GM19035 (cell line): Measurements from ENCODE around the gene NXPH2.
"Not testable (repeated sequence)": the region's sequence is repeated elsewhere in the genome, so short reads cannot be mapped to it uniquely, and the experiment has no call there.

Source experiments
- ATAC-seq: cut with Tn5 transposase; IDR thresholded peaks from one replicate; pipeline ENCODE4 v1.9.1; 2021; ENCODE audit not compliant: unreplicated experiment

The NXPH2 gene

DNA sequence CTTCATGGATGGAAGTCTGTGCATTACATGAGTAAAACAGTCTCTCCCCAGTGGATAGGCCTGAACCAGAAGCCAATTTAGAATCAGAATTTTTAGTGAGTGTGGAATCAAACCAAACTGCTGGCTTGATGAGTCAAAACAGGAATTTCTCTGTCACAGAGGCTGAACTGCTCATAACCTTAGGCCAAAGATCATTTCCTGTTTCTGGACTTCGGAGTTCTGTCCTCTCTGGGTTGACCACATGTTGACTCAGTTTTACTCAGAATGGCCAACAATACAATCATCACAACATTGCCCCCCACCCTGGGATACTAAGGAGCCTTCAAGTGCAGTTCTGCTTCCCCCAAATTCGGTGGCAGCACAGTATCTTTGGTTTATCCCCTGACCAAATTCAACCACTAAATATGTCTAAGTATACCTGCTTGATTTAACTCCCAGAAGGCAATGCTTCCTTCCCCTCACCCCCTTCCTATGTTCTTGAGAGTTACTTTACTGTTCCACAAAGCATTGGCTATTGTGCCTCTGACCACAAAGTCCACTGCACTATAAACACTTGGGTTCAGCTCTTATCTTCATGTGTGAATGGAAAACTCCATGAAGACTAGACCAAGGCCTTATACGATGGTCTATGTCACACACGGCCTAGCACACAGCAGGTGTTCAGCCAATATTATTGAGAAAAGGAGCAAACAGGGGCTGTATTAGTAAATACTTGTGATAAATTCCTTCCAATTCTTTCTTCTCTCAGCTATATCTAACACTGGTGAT, 67.8 kb downstream of the NXPH2 start:
- ATAC-seq, result peak; percentile 94

DNA sequence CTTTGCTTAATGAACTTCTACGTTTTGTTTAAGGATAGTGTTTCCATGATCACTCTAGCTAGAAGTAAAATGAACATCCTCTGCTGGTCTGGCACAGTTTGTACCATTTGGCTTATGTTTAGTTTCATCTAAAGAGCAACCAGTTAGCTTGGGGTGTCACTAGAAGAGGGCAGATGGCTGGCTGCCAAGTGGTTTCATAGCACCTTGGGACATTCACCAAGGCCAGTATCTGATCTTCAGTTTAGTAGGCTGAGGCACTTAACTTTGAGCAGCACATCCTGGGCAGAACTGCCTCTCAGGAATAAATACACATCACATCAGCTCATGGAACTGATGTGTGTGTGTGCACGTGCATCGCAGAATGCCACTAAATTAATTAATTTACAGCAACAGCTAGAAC, 68.4 kb downstream of the NXPH2 start:
- peak; percentile 32 for ATAC-seq

DNA sequence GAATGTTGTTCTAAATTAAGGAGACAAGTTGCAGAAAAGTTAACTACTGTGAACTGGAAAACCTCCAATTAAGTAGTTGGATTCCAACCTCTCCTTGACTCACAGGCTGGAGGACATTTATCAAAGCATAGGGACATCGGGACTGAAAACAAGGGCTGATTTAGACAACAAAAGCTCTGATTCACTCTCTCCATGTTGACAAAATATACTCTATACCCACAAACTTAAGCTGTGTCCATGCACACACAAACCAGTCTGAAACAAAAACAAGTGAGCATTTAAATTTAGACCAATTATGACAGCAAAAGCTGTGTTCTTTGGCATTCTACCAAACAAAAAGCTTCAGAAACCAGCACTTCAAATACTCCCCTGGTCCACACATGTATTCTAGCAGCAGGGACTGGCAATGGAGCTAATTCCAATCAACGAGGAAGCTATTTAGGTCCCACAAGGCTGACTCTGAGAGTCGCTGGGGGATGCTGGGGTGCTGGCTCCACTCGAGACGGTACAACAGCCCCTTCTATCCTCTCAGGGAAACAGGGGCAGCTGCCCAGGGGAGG, 71.4 kb downstream of the NXPH2 start:
- ATAC-seq, result no peak

DNA sequence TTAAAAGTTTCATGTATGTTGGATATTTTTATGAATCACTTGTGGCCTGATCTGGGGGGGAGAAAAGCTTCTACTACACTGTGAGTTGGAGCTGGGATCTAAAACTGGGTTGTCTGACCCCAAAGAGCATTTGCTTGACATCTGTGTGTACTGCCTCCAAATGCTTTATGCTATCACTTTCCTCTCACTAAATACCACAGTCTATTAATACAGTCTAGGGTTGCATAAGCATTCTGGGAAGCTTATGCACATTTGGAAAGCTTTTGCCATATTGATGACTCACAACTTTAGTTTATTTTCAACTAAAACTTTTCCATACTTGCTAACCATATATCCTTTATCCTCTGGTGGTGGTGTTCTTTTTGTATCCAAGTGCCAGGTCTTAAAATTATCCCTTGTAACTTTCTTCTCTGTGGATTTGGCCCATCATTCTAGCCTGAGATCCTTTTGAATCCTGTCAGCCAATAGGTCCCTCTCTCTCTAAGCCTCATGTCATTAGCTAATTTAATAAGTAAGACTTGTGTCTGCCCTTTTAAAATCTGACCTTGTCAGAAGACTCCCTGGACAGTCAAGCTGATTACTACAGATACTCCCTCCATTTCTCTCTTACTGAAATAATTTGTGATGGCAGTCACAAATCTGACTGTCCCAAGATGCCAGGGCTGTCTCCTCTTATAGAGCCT, 72.7 kb downstream of the NXPH2 start:
- no peak for ATAC-seq

DNA sequence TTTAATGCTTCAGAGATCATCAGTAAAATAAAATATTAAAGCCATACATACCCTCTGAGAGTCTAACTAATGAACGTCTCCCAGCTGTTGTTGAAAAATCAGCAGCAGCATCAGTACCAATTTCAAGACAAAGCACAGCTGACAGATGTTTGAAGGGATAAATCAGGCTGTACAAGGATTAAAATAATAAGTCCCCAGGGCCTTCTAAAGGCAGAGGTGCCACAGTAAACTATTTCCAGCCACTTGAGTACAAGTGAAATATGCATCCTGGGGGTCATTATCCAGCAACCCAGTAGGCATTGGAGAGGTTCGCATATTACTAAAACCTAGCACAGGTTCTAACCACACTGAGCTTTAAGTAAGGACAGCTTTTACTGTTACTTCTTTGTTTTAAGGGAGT, 76.9 kb downstream of the NXPH2 start:
- no peak for ATAC-seq

DNA sequence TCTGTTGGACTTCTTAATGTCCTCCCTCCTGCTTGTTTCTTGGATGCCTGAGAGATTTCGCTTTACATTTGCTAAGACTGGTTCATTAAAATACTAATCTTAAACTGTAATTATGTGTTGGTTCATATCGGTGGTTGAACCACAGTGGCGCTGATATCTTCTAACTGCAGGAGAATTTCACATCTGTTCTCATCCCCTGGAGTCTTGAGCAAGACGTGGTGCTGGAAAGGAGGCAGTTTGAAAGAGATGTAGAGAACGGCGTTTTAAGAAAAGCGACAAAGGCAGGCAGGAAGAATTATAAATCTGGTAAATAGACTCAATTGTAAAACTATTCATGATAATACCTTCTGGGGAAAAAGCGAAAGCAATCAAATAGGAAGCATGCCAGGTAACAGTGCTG, 79.5 kb downstream of the NXPH2 start:
- ATAC-seq, result no peak

DNA sequence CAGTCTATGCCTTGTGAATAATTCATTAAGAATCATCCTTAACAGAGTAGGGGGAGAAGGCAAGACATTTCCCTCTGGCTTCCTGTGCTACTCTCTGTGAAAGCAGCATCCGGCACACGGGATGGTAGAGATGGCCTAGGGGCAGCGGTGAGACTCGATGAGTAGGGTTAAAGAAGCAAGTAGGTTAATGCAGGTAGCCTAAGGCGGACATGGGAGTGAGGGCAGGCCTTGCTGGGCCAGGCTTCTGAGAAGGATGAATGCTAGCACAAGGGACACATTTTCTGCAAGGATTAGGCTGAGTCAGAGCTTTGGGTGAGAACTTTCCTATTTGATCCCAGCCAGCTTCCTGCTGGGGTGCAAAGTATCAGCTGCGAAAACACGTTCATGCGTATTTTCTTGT, 80.8 kb downstream of the NXPH2 start:
- ATAC-seq, result no peak

DNA sequence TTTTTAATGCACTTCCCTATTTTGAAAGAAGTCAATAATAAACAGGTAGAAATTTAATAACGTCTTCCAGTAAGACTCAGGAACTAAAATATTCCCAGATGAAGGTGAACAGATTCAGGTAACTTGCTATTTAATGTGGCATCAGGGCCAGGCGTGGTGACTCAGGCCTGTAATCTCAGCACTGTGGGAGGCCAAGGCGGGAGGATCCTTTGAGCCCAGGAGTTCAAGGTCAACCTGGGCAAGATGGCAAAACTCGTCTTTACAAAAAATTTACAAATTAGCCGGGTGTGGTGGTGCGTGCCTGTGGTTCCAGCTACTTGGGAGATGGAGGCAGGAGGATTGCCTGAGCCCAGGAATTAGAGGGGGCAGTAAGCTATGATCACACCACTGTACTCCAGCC, 81.8 kb downstream of the NXPH2 start:
- ATAC-seq, result no peak

DNA sequence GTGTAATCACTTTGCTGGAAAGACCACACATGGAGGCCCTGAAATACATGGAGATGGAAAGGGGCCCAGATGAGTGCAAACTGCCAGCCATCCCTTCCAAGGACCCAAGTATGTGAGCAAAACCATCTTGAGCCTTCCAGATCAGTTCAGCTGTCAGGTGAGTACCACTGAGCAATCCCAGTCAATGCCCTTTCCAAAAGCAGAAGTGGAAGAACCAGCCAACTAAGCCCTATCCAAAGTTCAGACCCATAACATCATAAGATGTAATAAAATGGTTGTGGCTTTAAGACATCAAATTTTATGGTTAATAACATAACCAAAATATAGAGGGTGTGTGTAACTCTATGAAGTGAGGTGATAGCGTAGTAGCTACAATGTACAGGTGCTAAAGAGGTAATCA, 88.5 kb downstream of the NXPH2 start:
- no peak for ATAC-seq

DNA sequence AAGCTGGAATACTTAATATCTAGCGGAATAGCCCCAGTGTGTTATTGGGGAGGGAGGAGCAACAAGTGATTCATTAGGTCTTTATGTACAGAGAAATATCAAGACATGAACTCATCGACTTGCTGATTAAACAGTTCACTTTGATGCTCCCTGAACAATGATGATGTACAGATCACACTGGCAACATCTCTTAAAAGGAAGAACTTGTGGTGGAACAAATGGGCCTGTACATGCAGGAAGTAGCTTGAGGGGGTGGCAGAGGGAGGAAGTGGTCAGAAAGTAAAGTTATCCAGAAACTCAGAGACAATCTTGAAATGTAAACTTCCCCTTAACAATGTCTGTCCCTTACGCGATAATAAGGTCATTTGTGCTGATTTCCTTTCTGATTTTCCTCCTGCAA, 90.5 kb downstream of the NXPH2 start:
- ATAC-seq, result no peak

DNA sequence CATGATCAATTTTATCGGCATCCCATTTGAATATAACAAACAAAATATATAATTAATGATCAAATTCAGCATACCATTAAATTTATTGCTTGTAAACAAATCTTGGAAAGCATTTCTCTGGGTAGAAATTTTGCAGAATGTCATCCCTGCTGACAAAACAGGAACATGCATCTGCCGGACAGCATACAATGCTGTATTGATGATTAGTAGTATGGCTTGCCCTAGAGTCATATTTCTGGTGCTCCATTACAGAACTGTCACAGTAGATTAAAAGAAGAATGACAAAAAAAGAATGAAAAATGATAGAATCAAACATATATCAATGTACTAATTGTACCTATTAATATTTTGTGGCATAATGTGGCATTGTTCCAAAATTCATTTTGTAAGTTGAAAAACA, 98.0 kb downstream of the NXPH2 start:
- no peak for ATAC-seq

DNA sequence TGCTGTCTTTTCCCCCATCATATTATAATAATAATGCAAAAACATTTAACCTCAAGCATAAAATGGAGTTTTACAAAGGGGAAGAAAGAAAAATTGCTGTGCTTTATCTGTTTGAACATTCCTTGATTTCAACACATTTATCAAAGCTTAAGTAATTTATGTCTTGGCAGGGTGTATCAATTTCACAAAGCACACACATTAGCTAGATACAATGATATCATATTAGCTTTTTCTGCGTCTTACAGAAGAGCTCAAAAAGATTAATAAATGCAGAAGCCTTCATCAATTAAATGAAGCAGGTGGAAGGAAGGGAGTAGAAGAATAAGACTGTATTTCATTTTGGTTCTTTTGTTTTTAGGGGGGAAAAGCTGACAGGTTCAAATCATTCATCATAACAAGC, 103.0 kb downstream of the NXPH2 start:
- no peak for ATAC-seq

DNA sequence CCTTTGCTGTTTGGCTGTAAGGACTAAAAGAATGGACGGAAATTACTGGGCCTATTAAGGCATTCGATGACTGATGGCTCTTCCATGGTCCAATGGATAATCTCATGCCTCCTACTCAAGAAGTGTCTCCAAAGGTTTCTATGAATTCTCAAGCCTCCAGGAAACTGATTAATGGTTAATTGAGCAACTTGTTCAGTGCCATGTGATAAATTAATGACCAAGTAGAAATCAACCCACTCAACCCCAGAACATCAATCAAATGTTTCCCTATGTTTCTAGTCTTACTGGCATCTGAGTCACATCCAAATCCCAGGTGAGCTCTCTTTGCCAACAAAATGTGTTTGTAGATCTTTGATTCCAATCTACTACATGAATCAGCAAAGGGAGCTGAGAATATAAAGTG, 103.6 kb downstream of the NXPH2 start:
- no peak for ATAC-seq

DNA sequence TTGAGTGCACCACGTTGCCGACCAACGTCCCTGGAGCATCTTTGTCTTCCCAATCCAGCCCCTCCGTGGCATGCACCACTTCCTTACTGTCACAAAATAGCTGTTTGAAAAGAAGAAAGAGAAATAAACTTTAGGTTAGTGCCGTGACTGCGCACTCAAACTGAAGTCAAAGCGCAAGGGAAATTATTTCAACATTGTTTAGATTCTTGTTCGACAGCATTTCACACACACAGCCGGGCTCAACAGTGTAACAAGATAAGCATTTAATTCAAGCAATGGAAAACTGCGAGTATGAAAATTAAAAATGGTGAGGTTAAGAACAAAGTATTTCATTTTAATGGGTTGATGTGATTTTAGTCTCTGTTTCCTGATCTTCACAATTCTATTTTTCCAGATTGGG, 108.6 kb downstream of the NXPH2 start:
- ATAC-seq, result no peak

DNA sequence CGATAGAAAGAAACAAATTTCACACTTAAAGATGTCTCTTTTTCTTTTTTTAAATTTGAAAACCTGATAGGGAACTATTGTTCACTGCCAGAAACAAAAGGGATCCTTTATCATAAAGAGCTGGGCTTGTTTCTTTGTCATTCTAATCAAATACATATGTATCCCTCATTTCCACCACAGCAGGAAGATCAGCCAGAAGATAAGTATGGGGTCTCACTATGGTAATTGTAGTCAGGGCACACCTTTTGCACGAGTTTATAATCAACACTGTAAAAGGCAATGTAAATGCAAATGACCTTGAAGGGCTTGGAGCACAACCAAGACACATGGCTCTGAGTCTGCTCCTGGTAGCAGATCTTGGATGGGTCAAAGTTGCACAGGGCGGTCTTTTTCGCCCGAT, 109.5 kb downstream of the NXPH2 start:
- no peak for ATAC-seq

DNA sequence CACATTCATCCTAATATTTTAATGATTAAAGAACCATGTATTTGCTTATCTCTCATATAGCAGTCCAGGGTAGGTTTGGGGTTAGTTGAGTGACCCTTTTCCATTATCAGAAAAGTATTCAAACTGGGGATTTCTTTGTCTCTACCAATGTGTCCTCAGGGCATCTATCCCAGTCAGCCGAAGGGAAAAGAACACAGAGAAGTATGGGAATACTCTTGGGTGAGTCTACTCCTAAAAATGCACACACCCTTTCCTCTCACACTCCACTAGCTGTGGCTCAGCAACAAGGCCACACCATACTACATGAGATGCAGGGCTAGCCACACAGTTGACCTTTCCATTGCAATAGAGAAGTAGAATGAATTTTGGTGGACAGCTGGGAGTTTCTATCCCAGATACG, 114.3 kb downstream of the NXPH2 start:
- no peak for ATAC-seq

DNA sequence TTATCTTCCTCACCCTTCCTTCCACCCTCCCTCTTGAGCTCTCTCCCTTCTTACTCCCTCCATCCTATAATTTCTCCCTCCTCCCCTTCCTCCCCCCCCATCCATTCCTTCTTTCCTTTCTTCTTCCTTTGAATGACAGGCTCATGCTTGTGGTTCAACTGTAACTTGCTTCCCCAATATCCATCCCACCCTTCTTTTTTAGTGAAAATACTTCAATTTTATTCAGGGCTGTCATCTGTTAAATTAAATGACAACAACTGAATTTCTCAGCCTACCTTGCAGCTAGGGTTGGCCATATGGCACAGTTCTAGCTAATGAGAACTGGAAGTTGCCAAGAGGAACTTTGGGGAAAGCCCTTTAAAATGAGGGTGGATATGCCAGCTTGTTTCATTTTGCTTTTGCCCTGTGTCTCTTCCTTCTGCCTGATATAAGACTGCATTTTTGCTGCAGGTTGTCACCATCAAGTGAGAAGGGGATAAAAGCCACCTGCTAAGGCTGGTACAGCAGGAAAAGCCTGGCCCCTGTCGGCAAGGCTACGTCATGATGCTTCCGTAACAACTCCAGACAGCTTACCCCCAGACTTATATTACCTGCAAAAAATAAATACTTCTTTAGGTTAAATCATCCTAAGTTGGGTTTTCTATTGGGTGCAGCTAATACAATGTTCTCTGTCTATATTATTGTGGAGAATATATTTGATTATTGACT, 121.8 kb downstream of the NXPH2 start:
- ATAC-seq, result no peak

DNA sequence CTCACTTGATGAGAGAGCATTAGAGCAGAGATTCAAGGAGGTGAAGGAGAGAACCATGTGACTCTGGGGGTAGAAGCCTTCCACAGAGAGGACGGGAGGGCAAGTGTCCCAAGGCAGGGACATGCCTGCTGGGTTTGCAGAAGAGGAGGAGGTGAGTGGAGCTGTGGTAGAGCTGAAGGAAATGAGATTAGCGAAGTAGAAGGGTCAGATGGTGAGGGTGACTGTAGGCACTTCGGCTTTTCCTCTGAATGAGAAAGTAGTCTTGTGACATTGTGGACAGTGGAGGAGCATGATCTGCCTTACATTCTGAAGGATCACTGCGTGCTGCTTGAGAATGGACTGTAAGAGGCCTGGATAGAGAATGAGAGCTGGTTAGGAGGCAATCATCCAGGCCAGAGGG, 126.0 kb downstream of the NXPH2 start:
- ATAC-seq, result no peak

DNA sequence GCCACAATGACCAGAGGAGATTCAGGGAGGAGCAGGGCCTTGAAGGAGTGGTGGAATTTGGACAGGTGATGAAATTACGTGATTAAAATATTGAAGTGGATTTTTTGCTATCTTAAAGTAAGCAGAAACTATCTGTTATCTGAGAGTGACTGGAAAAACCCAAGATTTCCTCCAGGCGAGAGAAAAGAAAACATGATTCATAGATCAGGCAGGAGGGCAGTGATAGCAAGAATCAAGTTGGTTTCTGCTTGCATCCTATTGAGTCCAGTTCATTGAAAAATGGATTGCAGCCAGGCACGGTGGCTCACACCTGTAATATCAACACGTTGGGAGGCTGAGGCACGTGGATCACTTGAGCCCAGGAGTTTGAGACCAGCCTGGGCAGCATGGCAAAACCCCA, 127.8 kb downstream of the NXPH2 start:
- no peak for ATAC-seq

DNA sequence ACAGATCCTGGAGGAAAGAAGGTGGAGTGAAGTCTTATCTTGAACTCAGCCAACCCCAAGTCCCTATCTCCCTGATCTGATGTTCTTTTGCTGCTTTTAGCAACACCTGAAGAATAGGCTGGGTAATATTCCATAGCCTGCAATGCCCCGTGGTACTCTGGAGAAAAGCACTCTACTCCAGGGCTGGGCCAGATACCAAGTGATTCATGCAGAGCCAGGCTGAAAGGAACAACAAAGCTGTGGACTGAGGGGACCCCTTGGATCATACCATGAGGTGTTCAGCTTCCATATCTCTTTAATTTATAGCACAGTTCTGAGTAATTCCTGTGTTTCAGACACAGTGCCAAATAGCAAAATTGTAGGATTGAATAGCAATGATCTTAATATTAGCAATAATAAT, 130.6 kb downstream of the NXPH2 start:
- no peak for ATAC-seq

DNA sequence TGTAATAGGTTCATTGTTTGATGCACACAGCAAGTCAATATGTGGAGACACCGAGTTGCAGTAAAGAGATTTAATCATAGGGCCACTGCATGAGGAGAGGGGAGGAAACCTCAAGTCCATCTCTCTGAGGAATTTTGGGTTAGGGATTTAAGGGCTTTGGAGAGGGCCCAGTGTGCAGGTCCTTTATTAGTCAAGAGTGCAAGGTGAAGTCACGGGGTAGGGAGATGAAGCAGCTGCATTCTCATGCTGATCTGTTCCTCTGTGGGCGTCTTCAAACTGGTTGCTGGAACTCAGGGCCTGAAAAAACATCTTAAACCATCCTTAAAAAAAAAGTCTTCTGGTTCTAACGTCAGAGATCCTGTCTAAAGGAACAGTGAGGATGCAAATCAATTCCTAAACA, 131.6 kb downstream of the NXPH2 start:
- no peak for ATAC-seq

DNA sequence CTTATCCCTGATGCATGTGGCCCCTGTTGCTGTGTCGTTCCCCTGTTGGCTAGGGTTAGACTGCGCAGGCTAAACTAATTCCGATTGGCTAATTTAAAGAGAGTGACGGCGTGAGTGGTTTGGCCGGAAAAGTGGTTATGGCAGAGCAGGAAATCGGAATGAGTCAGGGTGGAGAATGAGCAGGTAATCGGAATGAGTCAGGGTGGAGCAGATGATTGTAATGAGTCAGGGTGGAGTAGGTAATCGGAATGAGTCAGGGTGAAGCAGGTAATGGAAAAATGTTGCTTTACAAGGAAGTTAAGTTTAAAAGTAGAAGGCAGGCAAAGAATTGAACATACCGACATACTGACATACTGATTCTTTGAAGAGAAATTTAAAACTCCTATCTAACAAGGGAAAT, 135.4 kb downstream of the NXPH2 start:
- not testable (repeated sequence) for ATAC-seq
